Dendritic cell treated with granulocyte-macrophage colony-stimulating factor and Interleukin-4, amounts not matched to agents 40 ng/mL and 50 ng/mL, for 4 days (primary cell): ENCODE results near the gene LAMC2.
"Not testable (repeated sequence)": the region's sequence is repeated elsewhere in the genome, so short reads cannot be mapped to it uniquely, and the experiment has no call there.

Experiments
- H3K27ac Mint-ChIP-seq: one replicate; pipeline ENCODE4 v1.8.0; 2022; ENCODE audit warnings: mild to moderate bottlenecking, mixed read lengths
- H3K27me3 Mint-ChIP-seq: one replicate; pipeline ENCODE4 v1.8.0; 2022; ENCODE audit warnings: mild to moderate bottlenecking, mixed read lengths
- H3K36me3 Mint-ChIP-seq: one replicate; pipeline ENCODE4 v1.8.0; 2022; ENCODE audit warnings: low read depth, mixed read lengths
- H3K4me1 Mint-ChIP-seq: one replicate; pipeline ENCODE4 v1.8.0; 2022; ENCODE audit warnings: low read depth, mixed read lengths
- H3K4me3 Mint-ChIP-seq: one replicate; pipeline ENCODE4 v1.8.0; 2022; ENCODE audit warnings: mild to moderate bottlenecking, moderate library complexity, mixed read lengths
- H3K9me3 Mint-ChIP-seq: one replicate; pipeline ENCODE4 v1.8.0; 2022; ENCODE audit warnings: mixed read lengths
- intact Hi-C: fragments of 100-400 bp; cut with micrococcal nuclease; formaldehyde crosslinking; loops from one replicate; pipeline ENCODE4 v1.15.0; 2022

LAMC2 gene

GRCh38 chr1:183185941-183186490 is at the start of gene LAMC2:
Gene LAMC2 (plus strand): TSS chr1:183186264. CDS start chr1:183186353, 89 bp downstream.
- H3K36me3 Mint-ChIP-seq: no peaks in the 10 kb centered on the region
- no peak within 1 kb of the TSS for H3K4me3 Mint-ChIP-seq
- no peaks in the 10 kb centered on the region for H3K9me3 Mint-ChIP-seq
- H3K27me3 Mint-ChIP-seq: peaks cover 39% of the 10 kb centered on the region
- H3K27ac Mint-ChIP-seq: no peak within 1 kb of the TSS
- intact Hi-C loops: no loop called here
- no peaks in the 10 kb centered on the region for H3K4me1 Mint-ChIP-seq

DNA sequence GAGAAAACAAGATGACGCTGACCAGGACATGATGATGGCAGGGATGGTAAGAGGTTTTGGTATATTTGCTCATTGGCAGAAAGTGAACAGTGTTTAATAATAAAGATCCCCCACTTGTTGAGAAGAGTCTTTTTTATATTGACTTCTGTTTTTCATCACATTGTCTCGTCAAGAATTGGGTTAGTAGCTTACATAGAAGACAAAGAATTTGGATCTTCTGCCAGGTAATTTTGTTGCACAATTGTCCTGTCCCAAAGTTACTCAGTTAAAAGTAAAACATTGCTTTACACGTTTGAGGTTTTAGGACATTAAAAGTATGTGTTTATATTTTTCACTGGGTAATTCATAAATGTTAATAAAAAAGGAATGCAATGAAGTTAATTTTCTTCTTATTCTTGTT is 48.3 kb upstream of the LAMC2 start:
- no peaks in the 10 kb centered on the region for H3K9me3 Mint-ChIP-seq
- H3K36me3 Mint-ChIP-seq: peaks cover 8% of the 10 kb centered on the region
- intact Hi-C loops: no loop called here
- no peak overlapping the region for H3K27ac Mint-ChIP-seq
- no peaks in the 10 kb centered on the region for H3K4me1 Mint-ChIP-seq
- H3K27me3 Mint-ChIP-seq: no peaks in the 10 kb centered on the region
- no peak overlapping the region for H3K4me3 Mint-ChIP-seq

- intact Hi-C loops: no loop called here
- Mint-ChIP-seq H3K4me1 (no peaks in the 10 kb centered on the region), H3K27me3 (no peaks in the 10 kb centered on the region), H3K36me3 (peaks cover 8% of the 10 kb centered on the region), H3K9me3 (no peaks in the 10 kb centered on the region), H3K27ac (no peak overlapping the region), H3K4me3 (no peak overlapping the region)
Measured at GRCh38 chr1:183138301-183138700, 47.8 kb upstream of the LAMC2 start.

DNA sequence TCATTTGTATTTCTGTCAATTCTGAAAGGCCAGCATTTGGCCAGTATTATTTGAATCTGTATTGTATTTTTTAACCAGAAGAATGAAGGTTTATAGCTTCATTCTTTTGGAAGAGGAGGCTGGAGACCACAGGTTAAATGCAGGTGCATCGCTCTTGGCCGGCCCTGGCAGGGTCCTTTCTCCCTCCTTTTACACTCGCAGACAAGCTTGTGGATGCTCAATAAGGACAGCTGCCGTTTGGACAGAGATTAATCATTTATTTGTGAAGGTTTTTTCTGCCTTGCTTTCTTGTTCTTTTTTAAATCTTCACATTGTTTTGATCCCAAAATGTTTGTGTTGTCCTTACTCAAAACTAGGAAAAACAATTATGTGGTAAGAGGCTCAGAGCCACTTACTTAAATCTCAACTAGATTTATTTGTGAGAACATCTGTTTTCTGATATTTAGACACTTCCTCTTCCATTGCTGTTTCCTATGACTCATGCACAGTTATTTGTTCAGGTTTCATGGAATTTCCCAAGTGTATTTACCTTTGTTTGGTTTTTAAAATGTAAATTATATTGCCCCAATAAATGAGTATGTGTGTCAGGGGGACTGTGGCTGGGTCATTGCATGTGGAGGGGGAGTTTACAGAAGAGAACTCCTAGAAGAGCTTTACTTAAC is 46.7 kb upstream of the LAMC2 start:
- Mint-ChIP-seq H3K4me3 (no peak overlapping the region), H3K27ac (no peak overlapping the region), H3K27me3 (no peaks in the 10 kb centered on the region), H3K4me1 (no peaks in the 10 kb centered on the region), H3K9me3 (no peaks in the 10 kb centered on the region), H3K36me3 (peaks cover 8% of the 10 kb centered on the region)
- intact Hi-C loops: no loop called here

- Mint-ChIP-seq H3K9me3 (no peaks in the 10 kb centered on the region), H3K27ac (no peak overlapping the region), H3K4me3 (no peak overlapping the region), H3K27me3 (no peaks in the 10 kb centered on the region), H3K36me3 (no peaks in the 10 kb centered on the region), H3K4me1 (no peaks in the 10 kb centered on the region)
- intact Hi-C loops: no loop called here
Measured at GRCh38 chr1:183140633-183141032, 45.4 kb upstream of the LAMC2 start.

DNA sequence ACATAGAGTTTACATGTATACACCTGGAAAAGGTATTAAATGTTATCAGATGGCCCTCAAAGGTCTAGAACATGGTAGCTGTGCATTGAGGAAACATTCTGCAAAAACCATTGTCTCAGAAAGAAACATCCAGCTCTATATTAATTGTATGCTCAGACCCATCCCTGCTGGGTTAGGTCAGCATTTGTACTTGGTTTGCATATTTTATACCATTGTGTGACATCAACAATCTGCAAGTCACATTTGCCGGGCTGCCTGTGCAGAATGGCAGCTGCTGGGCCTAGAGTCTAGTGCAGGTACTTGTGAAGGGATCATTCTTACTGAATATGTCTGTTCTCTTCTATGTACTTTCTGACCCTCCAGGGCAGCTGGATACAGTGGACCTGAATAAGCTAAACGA is 43.9 kb upstream of the LAMC2 start:
- H3K4me3 Mint-ChIP-seq: no peak overlapping the region
- H3K27ac Mint-ChIP-seq: no peak overlapping the region
- no peaks in the 10 kb centered on the region for H3K36me3 Mint-ChIP-seq
- H3K4me1 Mint-ChIP-seq: no peaks in the 10 kb centered on the region
- no peaks in the 10 kb centered on the region for H3K9me3 Mint-ChIP-seq
- H3K27me3 Mint-ChIP-seq: no peaks in the 10 kb centered on the region
- intact Hi-C loops: no loop called here

DNA sequence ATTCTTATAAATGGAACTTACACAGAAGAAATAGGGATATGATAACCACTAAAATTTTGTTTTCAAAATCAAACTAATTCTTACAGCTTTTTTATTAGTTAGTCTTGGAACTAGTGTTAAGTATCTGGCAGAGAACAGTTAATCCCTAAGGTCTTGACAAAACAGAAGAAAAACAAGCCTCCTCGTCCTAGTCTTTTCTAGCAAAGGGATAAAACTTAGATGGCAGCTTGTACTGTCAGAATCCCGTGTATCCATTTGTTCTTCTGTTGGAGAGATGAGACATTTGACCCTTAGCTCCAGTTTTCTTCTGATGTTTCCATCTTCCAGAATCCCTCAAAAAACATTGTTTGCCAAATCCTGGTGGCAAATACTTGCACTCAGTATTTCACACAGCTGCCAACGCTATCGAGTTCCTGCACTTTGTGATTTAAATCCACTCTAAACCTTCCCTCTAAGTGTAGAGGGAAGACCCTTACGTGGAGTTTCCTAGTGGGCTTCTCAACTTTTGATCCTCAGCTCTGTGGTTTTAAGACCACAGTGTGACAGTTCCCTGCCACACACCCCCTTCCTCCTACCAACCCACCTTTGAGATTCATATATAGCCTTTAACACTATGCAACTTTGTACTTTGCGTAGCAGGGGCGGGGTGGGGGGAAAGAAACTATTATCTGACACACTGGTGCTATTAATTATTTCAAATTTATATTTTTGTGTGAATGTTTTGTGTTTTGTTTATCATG is 42.3 kb upstream of the LAMC2 start:
- H3K36me3 Mint-ChIP-seq: no peaks in the 10 kb centered on the region

GRCh38 chr1:183144752-183145151 is 41.3 kb upstream of the LAMC2 start:
- Mint-ChIP-seq H3K4me3 (no peak overlapping the region), H3K27me3 (peaks cover 4% of the 10 kb centered on the region), H3K36me3 (no peaks in the 10 kb centered on the region), H3K27ac (no peak overlapping the region), H3K9me3 (no peaks in the 10 kb centered on the region), H3K4me1 (no peaks in the 10 kb centered on the region)
- intact Hi-C loops: no loop called here

More for the DNA sequence above, 42.3 kb upstream of the LAMC2 start:
- Mint-ChIP-seq H3K27me3 (no peaks in the 10 kb centered on the region), H3K4me3 (no peak overlapping the region), H3K9me3 (no peaks in the 10 kb centered on the region), H3K27ac (no peak overlapping the region), H3K4me1 (no peaks in the 10 kb centered on the region)
- intact Hi-C loops: no loop called here

DNA sequence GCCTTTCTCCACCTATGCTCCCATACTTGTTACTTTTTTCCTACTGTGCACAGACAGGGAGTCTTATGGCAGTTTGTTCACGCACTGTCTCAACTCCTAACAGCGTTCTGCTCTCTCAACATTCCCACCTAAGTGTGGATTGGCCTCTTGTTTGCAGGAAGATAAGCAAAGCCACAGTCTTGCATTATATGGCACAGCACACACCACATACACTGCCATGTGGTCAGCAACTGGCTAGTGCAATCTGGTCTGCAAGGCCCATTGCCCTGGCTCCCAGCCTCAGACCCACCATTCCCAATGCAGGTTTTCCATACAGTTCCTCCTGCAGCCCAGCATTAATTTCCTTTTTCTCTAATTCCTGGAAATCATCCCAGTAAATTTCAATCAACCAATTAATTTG is 38.3 kb upstream of the LAMC2 start:
- Mint-ChIP-seq H3K9me3 (no peaks in the 10 kb centered on the region), H3K4me3 (no peak overlapping the region), H3K27me3 (peaks cover 12% of the 10 kb centered on the region), H3K27ac (no peak overlapping the region), H3K36me3 (no peaks in the 10 kb centered on the region), H3K4me1 (no peaks in the 10 kb centered on the region)
- intact Hi-C loops: no loop called here

DNA sequence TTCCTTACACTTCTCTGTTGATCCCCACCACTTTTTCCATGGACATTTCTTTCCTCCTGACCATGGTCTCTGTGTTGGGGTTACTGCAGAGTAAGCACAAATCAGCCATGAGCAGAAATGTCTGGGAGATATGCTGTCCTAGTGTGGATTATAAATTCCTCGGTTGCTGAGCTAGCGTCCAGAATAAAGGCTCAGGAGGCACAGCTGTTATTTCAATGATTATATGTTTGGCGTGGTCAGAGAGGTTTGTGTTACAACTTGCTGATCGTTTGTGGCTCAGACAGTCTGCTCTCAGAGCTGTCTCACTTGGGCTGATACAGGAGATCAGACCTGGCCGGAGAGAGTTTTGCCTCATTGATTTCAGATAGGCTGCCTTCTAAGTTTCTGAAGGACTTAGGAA is 37.5 kb upstream of the LAMC2 start:
- no peaks in the 10 kb centered on the region for H3K36me3 Mint-ChIP-seq
- H3K27ac Mint-ChIP-seq: no peak overlapping the region
- H3K4me3 Mint-ChIP-seq: no peak overlapping the region
- H3K4me1 Mint-ChIP-seq: no peaks in the 10 kb centered on the region
- no peaks in the 10 kb centered on the region for H3K9me3 Mint-ChIP-seq
- intact Hi-C loops: no loop called here
- peaks cover 12% of the 10 kb centered on the region for H3K27me3 Mint-ChIP-seq

DNA sequence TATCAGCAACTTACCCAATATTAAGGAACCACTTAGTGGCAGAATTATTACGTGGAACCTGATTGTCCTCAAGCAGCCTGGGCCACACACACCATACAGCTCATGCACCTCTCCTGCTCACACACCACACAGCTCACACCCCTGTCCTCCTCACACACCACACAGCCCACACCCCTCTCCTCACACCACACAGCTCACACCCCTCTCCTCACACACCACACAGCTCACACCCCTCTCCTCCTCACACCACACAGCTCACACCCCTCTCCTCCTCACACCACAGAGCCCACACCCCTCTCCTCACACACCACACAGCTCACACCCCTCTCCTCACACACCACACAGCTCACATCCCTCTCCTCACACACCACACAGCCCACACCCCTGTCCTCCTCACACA is 36.8 kb upstream of the LAMC2 start:
- no peaks in the 10 kb centered on the region for H3K4me1 Mint-ChIP-seq
- H3K9me3 Mint-ChIP-seq: no peaks in the 10 kb centered on the region
- H3K4me3 Mint-ChIP-seq: no peak overlapping the region
- no peak overlapping the region for H3K27ac Mint-ChIP-seq
- peaks cover 12% of the 10 kb centered on the region for H3K27me3 Mint-ChIP-seq
- H3K36me3 Mint-ChIP-seq: no peaks in the 10 kb centered on the region
- intact Hi-C loops: no loop called here

- H3K4me1 Mint-ChIP-seq, H3K4me3 Mint-ChIP-seq, H3K9me3 Mint-ChIP-seq, intact Hi-C loops, H3K36me3 Mint-ChIP-seq, H3K27ac Mint-ChIP-seq: not testable (repeated sequence)
- peaks cover 12% of the 10 kb centered on the region for H3K27me3 Mint-ChIP-seq
Measured at GRCh38 chr1:183150032-183150431, 36.0 kb upstream of the LAMC2 start.

GRCh38 chr1:183150445-183150844 is 35.6 kb upstream of the LAMC2 start:
- Mint-ChIP-seq H3K9me3 (no peaks in the 10 kb centered on the region), H3K4me1 (no peaks in the 10 kb centered on the region), H3K27me3 (peaks cover 14% of the 10 kb centered on the region), H3K4me3 (no peak overlapping the region), H3K36me3 (no peaks in the 10 kb centered on the region), H3K27ac (no peak overlapping the region)
- intact Hi-C loops: no loop called here

GRCh38 chr1:183152180-183152579 is 33.9 kb upstream of the LAMC2 start:
- H3K36me3 Mint-ChIP-seq: no peaks in the 10 kb centered on the region
- H3K4me3 Mint-ChIP-seq: no peak overlapping the region
- no peak overlapping the region for H3K27ac Mint-ChIP-seq
- peaks cover 14% of the 10 kb centered on the region for H3K27me3 Mint-ChIP-seq
- H3K9me3 Mint-ChIP-seq: no peaks in the 10 kb centered on the region
- no peaks in the 10 kb centered on the region for H3K4me1 Mint-ChIP-seq
- intact Hi-C loops: no loop called here
